ENCODE data around the gene EIF3B.
"Not testable (repeated sequence)": the region's sequence is repeated elsewhere in the genome, so short reads cannot be mapped to it uniquely, and the experiment has no call there.

Gene EIF3B

GRCh38 chr7:2416650-2417049 is 62.0 kb downstream of the EIF3B start:
- no peaks in the 10 kb centered on the region for H3K27me3 ChIP-seq (ENCODE audit: control insufficient read depth, insufficient read depth, low read length)

GRCh38 chr7:2417178-2417577 is 62.6 kb downstream of the EIF3B start:
- not testable (repeated sequence) for H3K4me3 ChIP-seq (ENCODE audit: low read length); H3K27ac ChIP-seq (ENCODE audit: low read depth, low read length); H3K36me3 ChIP-seq (ENCODE audit: control insufficient read depth, insufficient read depth, low read length); H3K27me3 ChIP-seq (ENCODE audit: control insufficient read depth, insufficient read depth, low read length); H3K4me1 ChIP-seq (ENCODE audit: control insufficient read depth, insufficient read depth, low read length); H3K9ac ChIP-seq (ENCODE audit: low read length)

More at GRCh38 chr7:2416650-2417049, 62.0 kb downstream of the EIF3B start:
- no peak overlapping the region for H3K9ac ChIP-seq (ENCODE audit: low read length)
- H3K27ac ChIP-seq (ENCODE audit: low read depth, low read length) = no peak overlapping the region
- H3K36me3 ChIP-seq (ENCODE audit: control insufficient read depth, insufficient read depth, low read length) = no peaks in the 10 kb centered on the region
- peaks cover 6% of the 10 kb centered on the region for H3K4me1 ChIP-seq (ENCODE audit: control insufficient read depth, insufficient read depth, low read length)
- H3K4me3 ChIP-seq (ENCODE audit: low read length) = no peak overlapping the region

- Histone ChIP-seq H3K36me3 (ENCODE audit: control insufficient read depth, insufficient read depth, low read length) (no peaks in the 10 kb centered on the region), H3K27ac (ENCODE audit: low read depth, low read length) (no peak overlapping the region), H3K4me3 (ENCODE audit: low read length) (no peak overlapping the region), H3K9ac (ENCODE audit: low read length) (no peak overlapping the region), H3K4me1 (ENCODE audit: control insufficient read depth, insufficient read depth, low read length) (no peaks in the 10 kb centered on the region), H3K27me3 (ENCODE audit: control insufficient read depth, insufficient read depth, low read length) (no peaks in the 10 kb centered on the region)
Observed at GRCh38 chr7:2417981-2418481, 63.4 kb downstream of the EIF3B start.

GRCh38 chr7:2420216-2420933 is 65.7 kb downstream of the EIF3B start:
- Histone ChIP-seq H3K36me3 (ENCODE audit: control insufficient read depth, insufficient read depth, low read length) (peaks cover 2% of the 10 kb centered on the region), H3K4me1 (ENCODE audit: control insufficient read depth, insufficient read depth, low read length) (no peaks in the 10 kb centered on the region), H3K9ac (ENCODE audit: low read length) (no peak overlapping the region), H3K27ac (ENCODE audit: low read depth, low read length) (no peak overlapping the region), H3K27me3 (ENCODE audit: control insufficient read depth, insufficient read depth, low read length) (no peaks in the 10 kb centered on the region), H3K4me3 (ENCODE audit: low read length) (no peak overlapping the region)

- H3K27ac ChIP-seq (ENCODE audit: low read depth, low read length) = no peak overlapping the region
- no peak overlapping the region for H3K4me3 ChIP-seq (ENCODE audit: low read length)
- no peaks in the 10 kb centered on the region for H3K27me3 ChIP-seq (ENCODE audit: control insufficient read depth, insufficient read depth, low read length)
- peaks cover 2% of the 10 kb centered on the region for H3K36me3 ChIP-seq (ENCODE audit: control insufficient read depth, insufficient read depth, low read length)
- no peak overlapping the region for H3K9ac ChIP-seq (ENCODE audit: low read length)
- no peaks in the 10 kb centered on the region for H3K4me1 ChIP-seq (ENCODE audit: control insufficient read depth, insufficient read depth, low read length)
Observed at GRCh38 chr7:2421943-2422310, 67.3 kb downstream of the EIF3B start.

GRCh38 chr7:2425749-2426148 is 71.1 kb downstream of the EIF3B start:
- Histone ChIP-seq H3K27me3 (ENCODE audit: control insufficient read depth, insufficient read depth, low read length) (no peaks in the 10 kb centered on the region), H3K9ac (ENCODE audit: low read length) (no peak overlapping the region), H3K27ac (ENCODE audit: low read depth, low read length) (no peak overlapping the region), H3K4me1 (ENCODE audit: control insufficient read depth, insufficient read depth, low read length) (no peaks in the 10 kb centered on the region), H3K36me3 (ENCODE audit: control insufficient read depth, insufficient read depth, low read length) (peaks cover 2% of the 10 kb centered on the region), H3K4me3 (ENCODE audit: low read length) (no peak overlapping the region)
